K562 (cell line): ENCODE results near the gene PTGIR. TPM values are rescaled to one million over a fixed set of nuclear protein-coding genes. Genes with fewer than 3 reads are reported as not detected.

Experiments used
- ATF7 ChIP-seq: fragments of 450-650 bp; IDR thresholded peaks from 2 replicates; pipeline ENCODE4 v1.7.1; 2014; ENCODE audit warnings: mild to moderate bottlenecking, moderate library complexity
- CREBBP ChIP-seq: IDR thresholded peaks from one replicate; pipeline ENCODE4 v1.6.1; 2012; ENCODE audit warnings: low read depth, mild to moderate bottlenecking, control low read depth, inconsistent platforms, low read length
- HNRNPLL ChIP-seq: fragments of 200-400 bp; formaldehyde crosslinking; IDR thresholded peaks from 2 replicates; pipeline ENCODE4 v1.6.1; 2017; ENCODE audit warnings: low read length, low read depth, mild to moderate bottlenecking; ENCODE audit not compliant: poor library complexity, severe bottlenecking
- HSF4 ChIP-seq: fragments of 250-450 bp; sonication (Bioruptor Pico); IDR thresholded peaks from 2 replicates; pipeline ENCODE4 v2.1.2; 2022; ENCODE audit warnings: mild to moderate bottlenecking, moderate library complexity, borderline replicate concordance
- NFE2 ChIP-seq: IDR thresholded peaks from 2 replicates; pipeline ENCODE4 v1.6.1; 2014; ENCODE audit warnings: antibody characterized with exemption, low read depth
- PRMT5 ChIP-seq: sonication (generic); formaldehyde crosslinking; IDR thresholded peaks from 2 replicates; pipeline ENCODE4 v1.5.0; 2020; ENCODE audit warnings: missing genetic modification reagents
- RBFOX2 ChIP-seq: fragments of 200-400 bp; formaldehyde crosslinking; IDR thresholded peaks from 2 replicates; pipeline ENCODE4 v1.6.1; 2017; ENCODE audit warnings: low read depth, mild to moderate bottlenecking, low read length, moderate library complexity
- TAF9B ChIP-seq: fragments of 450-650 bp; IDR thresholded peaks from 2 replicates; pipeline ENCODE4 v1.6.1; 2018; ENCODE audit warnings: mild to moderate bottlenecking; ENCODE audit not compliant: partially characterized antibody
- XRCC3 ChIP-seq: fragments of 450-650 bp; IDR thresholded peaks from 2 replicates; pipeline ENCODE4 v1.6.1; 2017; ENCODE audit warnings: mild to moderate bottlenecking, moderate library complexity
- XRCC4 ChIP-seq: IDR thresholded peaks from one replicate; pipeline ENCODE4 v1.6.1; 2011; ENCODE audit not compliant: insufficient read depth, insufficient read length; ENCODE audit errors: extremely low read depth
- XRCC5 ChIP-seq: fragments of 200-400 bp; formaldehyde crosslinking; IDR thresholded peaks from 2 replicates; pipeline ENCODE4 v1.6.1; 2017; ENCODE audit warnings: low read depth, mild to moderate bottlenecking, low read length
- ZNF24 ChIP-seq: fragments of 450-650 bp; IDR thresholded peaks from 2 replicates; pipeline ENCODE4 v1.6.1; 2016
- ZNF318 ChIP-seq, 2 experiments: fragments of 450-650 bp; IDR thresholded peaks; 2 replicates each; pipeline ENCODE4 v1.6.1; 2016; ENCODE audit warnings: mild to moderate bottlenecking in 2 of 2, borderline replicate concordance in 1 of 2, low read depth in 1 of 2, moderate library complexity in 1 of 2
- ZNF586 ChIP-seq: fragments of 450-650 bp; formaldehyde crosslinking; conservative IDR thresholded peaks from 2 replicates; pipeline ENCODE4 v1.4.0; 2020; ENCODE audit warnings: mild to moderate bottlenecking, moderate library complexity
- polyA plus RNA-seq, 8 experiments: library from polyadenylated mRNA; depleted of rRNA in 4 of 8; stranded (reverse) in 5 of 8; unstranded in 3 of 8; fragments of >200 nt; fragmentation: Nextera tagmentation in 2 of 8; fragmentation: Illumina TruSeq in 1 of 8; extraction: Ambion mirVana in 2 of 8; extraction: Trizol in 1 of 8; gene quantifications; 2 replicates each; pipeline versions ENCODE4 v1.2.1 to v1.2.3, GENCODE V29; 2011 to 2014; ENCODE audit warnings: inconsistent platforms in 1 of 8, missing spikeins in 1 of 8
- total RNA-seq, 7 experiments: library from RNA; depleted of rRNA in 6 of 7; stranded (reverse); fragments of >200 nt in 6 of 7; fragmentation: Illumina TruSeq in 2 of 7; extraction: Trizol in 2 of 7; gene quantifications; 2 replicates each; pipeline versions ENCODE4 v1.2.1 to v1.2.3, GENCODE V29; 2011 to 2021; ENCODE audit warnings: low replicate concordance in 1 of 7
- TF ChIP-seq, protein P1 (sequence below): fragments of 450-650 bp; formaldehyde crosslinking; conservative IDR thresholded peaks from 2 replicates; pipeline ENCODE4 v1.4.0; 2022; ENCODE audit warnings: mild to moderate bottlenecking, missing genetic modification characterization
- TF ChIP-seq, protein P2 (sequence below): fragments of 450-650 bp; formaldehyde crosslinking; IDR thresholded peaks from 2 replicates; pipeline ENCODE4 v1.4.0; 2020; ENCODE audit warnings: mild to moderate bottlenecking, moderate library complexity

PTGIR gene
- total and polyA plus RNA-seq, 9 of the 15 experiments (the other 6 are each of a cell fraction or from before 2014, with no cell fraction given), result 0.11 to 3.4 (median 1.1) TPM; not detected in 1

DNA sequence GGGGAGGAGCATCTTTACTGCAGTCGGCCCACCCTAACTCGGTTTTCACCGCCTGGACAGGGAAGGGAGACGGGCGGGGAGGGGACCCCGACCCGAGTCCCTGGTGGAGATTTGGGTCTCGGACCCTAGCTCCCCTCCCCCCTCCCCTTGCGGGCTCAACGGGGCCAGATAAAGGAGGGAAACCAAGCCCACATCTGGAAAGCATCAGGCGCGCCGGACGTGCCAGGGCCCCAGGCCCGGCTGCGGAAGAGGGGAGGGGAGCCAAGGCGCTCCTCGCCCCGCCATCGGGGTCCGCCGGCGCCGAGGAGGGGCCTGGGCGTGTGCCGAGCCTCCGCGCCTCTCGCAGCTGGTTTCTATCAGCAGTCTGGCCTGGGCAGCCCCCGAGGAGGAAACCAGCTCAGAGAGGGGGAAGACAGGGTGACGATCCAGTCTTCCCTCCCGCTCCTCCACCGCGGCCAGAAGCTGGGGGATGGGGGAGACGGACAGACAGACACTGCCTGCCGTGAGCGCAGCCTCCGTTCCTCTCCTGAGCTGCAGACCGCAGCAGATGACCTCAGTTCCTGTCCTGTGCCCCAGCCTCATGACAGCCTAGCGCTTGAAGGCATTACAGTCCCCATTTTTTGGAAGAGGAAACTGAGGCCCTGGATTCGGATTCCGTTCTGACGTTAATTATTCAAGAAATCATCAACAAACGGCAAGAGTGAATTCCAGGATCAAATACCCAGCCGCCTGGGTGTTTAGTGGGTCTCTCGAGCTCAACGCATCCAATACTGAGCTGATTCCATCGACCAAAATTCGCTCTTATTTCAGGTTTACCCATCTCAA, 14.7 kb upstream of the PTGIR start (continued):
- TF ChIP-seq, protein P1, sequence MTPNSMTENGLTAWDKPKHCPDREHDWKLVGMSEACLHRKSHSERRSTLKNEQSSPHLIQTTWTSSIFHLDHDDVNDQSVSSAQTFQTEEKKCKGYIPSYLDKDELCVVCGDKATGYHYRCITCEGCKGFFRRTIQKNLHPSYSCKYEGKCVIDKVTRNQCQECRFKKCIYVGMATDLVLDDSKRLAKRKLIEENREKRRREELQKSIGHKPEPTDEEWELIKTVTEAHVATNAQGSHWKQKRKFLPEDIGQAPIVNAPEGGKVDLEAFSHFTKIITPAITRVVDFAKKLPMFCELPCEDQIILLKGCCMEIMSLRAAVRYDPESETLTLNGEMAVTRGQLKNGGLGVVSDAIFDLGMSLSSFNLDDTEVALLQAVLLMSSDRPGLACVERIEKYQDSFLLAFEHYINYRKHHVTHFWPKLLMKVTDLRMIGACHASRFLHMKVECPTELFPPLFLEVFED, result no peak
- TF ChIP-seq TAF9B (no peak), XRCC3 (no peak), HSF4 (CRISPR knock-in tag) (no peak), PRMT5 (CRISPR knock-in tag) (no peak), ATF7 (peak; percentile 73), XRCC5 (no peak), RBFOX2 (peak; percentile 60), XRCC4 (no peak), CREBBP (no peak), ZNF24 (no peak), HNRNPLL (no peak), ZNF586 (no peak), NFE2 (no peak), ZNF318 (IDR thresholded peaks at IDR 0.05; ENCODE audit: borderline replicate concordance in 1 of 2, low read depth in 1 of 2) (no peak)
- TF ChIP-seq, protein P2, sequence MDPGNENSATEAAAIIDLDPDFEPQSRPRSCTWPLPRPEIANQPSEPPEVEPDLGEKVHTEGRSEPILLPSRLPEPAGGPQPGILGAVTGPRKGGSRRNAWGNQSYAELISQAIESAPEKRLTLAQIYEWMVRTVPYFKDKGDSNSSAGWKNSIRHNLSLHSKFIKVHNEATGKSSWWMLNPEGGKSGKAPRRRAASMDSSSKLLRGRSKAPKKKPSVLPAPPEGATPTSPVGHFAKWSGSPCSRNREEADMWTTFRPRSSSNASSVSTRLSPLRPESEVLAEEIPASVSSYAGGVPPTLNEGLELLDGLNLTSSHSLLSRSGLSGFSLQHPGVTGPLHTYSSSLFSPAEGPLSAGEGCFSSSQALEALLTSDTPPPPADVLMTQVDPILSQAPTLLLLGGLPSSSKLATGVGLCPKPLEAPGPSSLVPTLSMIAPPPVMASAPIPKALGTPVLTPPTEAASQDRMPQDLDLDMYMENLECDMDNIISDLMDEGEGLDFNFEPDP, result no peak
